ENCODE measurements around the gene KCNC4.

GRCh38 chr1:110233861-110234260, 23.7 kb downstream of the KCNC4 start:
- TF ChIP-seq POLR2A (IDR thresholded peaks at IDR 0.05; ENCODE audit: low read length) (no peak), GATA1 (IDR thresholded peaks at IDR 0.05; ENCODE audit: low read depth, low read length) (no peak)
